PC-3 (cell line): ENCODE results near the gene SRGAP2B. TPM values are rescaled to one million over a fixed set of nuclear protein-coding genes. Genes with fewer than 3 reads are reported as not detected.

Experiments
- total RNA-seq: library from RNA; depleted of rRNA; stranded (reverse); fragments of >200 nt; gene quantifications from 2 replicates; pipeline ENCODE4 v1.2.3, GENCODE V29; 2014; rRNA removed

Gene SRGAP2B
- total RNA-seq, 1 experiment from 2014 or later: 14.3 TPM

Other genes with a start within 250 kb of the SRGAP2B start
- 7.8 and 10.7 TPM in 2 replicates for gene FAM72D, start 646 bp upstream of the SRGAP2B start, total RNA-seq
- gene PPIAL4D, start 146.8 kb upstream of the SRGAP2B start, total RNA-seq: not detected in 2 replicates